MM.1S (cell line): Measurements from ENCODE around the gene SNX27.

Experiments used
- DNase-seq: peaks from one replicate; pipeline ENCODE4 v3.0.0-alpha.2; 2015
- H2AFZ ChIP-seq: fragments of 300-600 bp; sonication (generic); 2 replicates; pipeline ENCODE4 v1.6.0; 2016; ENCODE audit warnings: antibody characterized with exemption, low read length
- H3F3A ChIP-seq: fragments of 300-600 bp; sonication (generic); 2 replicates; pipeline ENCODE4 v1.6.1; 2016; ENCODE audit warnings: mild to moderate bottlenecking, antibody characterized with exemption, low read length, moderate library complexity, mixed read lengths; ENCODE audit not compliant: insufficient read depth
- H3K27ac ChIP-seq: fragments of 300-600 bp; sonication (generic); 2 replicates; pipeline ENCODE4 v1.5.1; 2016; ENCODE audit warnings: mild to moderate bottlenecking, low read length
- H3K27me3 ChIP-seq: fragments of 300-600 bp; sonication (generic); replicated peaks from 2 replicates; pipeline ENCODE4 v1.6.0; 2016; ENCODE audit warnings: low read length; ENCODE audit not compliant: insufficient read depth
- H3K36me3 ChIP-seq: fragments of 300-600 bp; sonication (generic); replicated peaks from 2 replicates; pipeline ENCODE4 v1.6.1; 2016; ENCODE audit warnings: mild to moderate bottlenecking, low read length, mixed read lengths; ENCODE audit not compliant: insufficient read depth
- H3K4me1 ChIP-seq: fragments of 300-600 bp; sonication (generic); 2 replicates; pipeline ENCODE4 v1.6.1; 2016; ENCODE audit warnings: low read length, mixed read lengths
- H3K4me2 ChIP-seq: fragments of 300-600 bp; sonication (generic); 2 replicates; pipeline ENCODE4 v1.6.0; 2016; ENCODE audit warnings: low read depth, low read length
- H3K4me3 ChIP-seq: fragments of 300-600 bp; sonication (generic); 2 replicates; pipeline ENCODE4 v1.5.1; 2016; ENCODE audit warnings: low read length, mixed read lengths
- H3K79me2 ChIP-seq: fragments of 300-600 bp; sonication (generic); 2 replicates; pipeline ENCODE4 v1.6.1; 2016; ENCODE audit warnings: mixed run types, low read length, mixed read lengths
- H3K9ac ChIP-seq: fragments of 300-600 bp; sonication (generic); 2 replicates; pipeline ENCODE4 v1.6.1; 2016; ENCODE audit warnings: low read length, mixed read lengths
- H3K9me2 ChIP-seq: fragments of 300-600 bp; sonication (generic); replicated peaks from 2 replicates; pipeline ENCODE4 v1.6.1; 2016; ENCODE audit warnings: mild to moderate bottlenecking, low read length, mixed read lengths; ENCODE audit not compliant: insufficient read depth
- H3K9me3 ChIP-seq: fragments of 300-600 bp; sonication (generic); replicated peaks from 2 replicates; pipeline ENCODE4 v1.6.1; 2016; ENCODE audit warnings: mild to moderate bottlenecking, low read length, mixed read lengths; ENCODE audit not compliant: insufficient read depth
- H4K20me1 ChIP-seq: fragments of 300-600 bp; sonication (generic); 2 replicates; pipeline ENCODE4 v1.6.1; 2016; ENCODE audit warnings: mild to moderate bottlenecking, low read length, moderate library complexity, mixed read lengths; ENCODE audit not compliant: insufficient read depth
- EZH2 ChIP-seq: fragments of 300-600 bp; sonication (generic); optimal IDR thresholded peaks from 2 replicates; pipeline ENCODE3; 2017; ENCODE audit warnings: low read depth, mild to moderate bottlenecking, antibody characterized with exemption, low read length, mixed read lengths
- EZH2phosphoT487 ChIP-seq: fragments of 300-600 bp; sonication (generic); IDR thresholded peaks from 2 replicates; pipeline ENCODE4 v1.6.1; 2018; ENCODE audit warnings: antibody characterized with exemption, low read length
- TF ChIP-seq, protein P1 (sequence below): fragments of 300-600 bp; sonication (generic); IDR thresholded peaks from 2 replicates; pipeline ENCODE4 v1.5.1; 2016; ENCODE audit warnings: antibody characterized with exemption, low read length, mixed read lengths

SNX27 gene

DNA sequence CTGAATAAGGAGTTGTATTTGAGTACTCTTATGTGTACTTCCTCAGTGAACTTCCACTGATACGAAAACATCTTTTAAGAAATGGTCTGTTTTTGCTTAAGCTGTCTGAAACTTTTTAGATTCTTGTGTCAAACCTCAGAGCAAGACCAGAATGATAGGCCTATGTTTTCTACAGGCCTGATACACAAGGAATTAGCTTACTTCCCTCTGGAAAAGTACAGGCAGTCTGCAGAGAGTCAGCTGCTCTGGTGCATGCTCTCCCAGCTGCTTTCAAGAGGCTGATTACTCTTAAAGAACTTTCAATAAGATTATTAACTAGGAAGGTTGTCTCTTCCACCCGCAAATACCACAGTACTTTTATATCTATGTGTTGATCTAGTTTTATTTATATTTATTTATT, 9.5 kb downstream of the SNX27 start:
- H3K4me2 ChIP-seq: no peak overlapping the region
- TF ChIP-seq, protein P1, sequence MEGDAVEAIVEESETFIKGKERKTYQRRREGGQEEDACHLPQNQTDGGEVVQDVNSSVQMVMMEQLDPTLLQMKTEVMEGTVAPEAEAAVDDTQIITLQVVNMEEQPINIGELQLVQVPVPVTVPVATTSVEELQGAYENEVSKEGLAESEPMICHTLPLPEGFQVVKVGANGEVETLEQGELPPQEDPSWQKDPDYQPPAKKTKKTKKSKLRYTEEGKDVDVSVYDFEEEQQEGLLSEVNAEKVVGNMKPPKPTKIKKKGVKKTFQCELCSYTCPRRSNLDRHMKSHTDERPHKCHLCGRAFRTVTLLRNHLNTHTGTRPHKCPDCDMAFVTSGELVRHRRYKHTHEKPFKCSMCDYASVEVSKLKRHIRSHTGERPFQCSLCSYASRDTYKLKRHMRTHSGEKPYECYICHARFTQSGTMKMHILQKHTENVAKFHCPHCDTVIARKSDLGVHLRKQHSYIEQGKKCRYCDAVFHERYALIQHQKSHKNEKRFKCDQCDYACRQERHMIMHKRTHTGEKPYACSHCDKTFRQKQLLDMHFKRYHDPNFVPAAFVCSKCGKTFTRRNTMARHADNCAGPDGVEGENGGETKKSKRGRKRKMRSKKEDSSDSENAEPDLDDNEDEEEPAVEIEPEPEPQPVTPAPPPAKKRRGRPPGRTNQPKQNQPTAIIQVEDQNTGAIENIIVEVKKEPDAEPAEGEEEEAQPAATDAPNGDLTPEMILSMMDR: no peak
- TF ChIP-seq EZH2: no peak
- no peak for TF ChIP-seq EZH2phosphoT487
- H3K9ac ChIP-seq: no peak overlapping the region
- no peak for DNase-seq
- H3K9me2 ChIP-seq: no peaks in the 10 kb centered on the region
- H2AFZ ChIP-seq: no peak overlapping the region
- H3K27ac ChIP-seq: no peak overlapping the region
- H3K4me1 ChIP-seq: peaks cover 9% of the 10 kb centered on the region
- no peaks in the 10 kb centered on the region for H3K9me3 ChIP-seq
- no peaks in the 10 kb centered on the region for H3F3A ChIP-seq
- H3K27me3 ChIP-seq: no peaks in the 10 kb centered on the region
- no peaks in the 10 kb centered on the region for H4K20me1 ChIP-seq
- H3K79me2 ChIP-seq: peaks cover 11% of the 10 kb centered on the region
- no peaks in the 10 kb centered on the region for H3K36me3 ChIP-seq
- H3K4me3 ChIP-seq: no peak overlapping the region

DNA sequence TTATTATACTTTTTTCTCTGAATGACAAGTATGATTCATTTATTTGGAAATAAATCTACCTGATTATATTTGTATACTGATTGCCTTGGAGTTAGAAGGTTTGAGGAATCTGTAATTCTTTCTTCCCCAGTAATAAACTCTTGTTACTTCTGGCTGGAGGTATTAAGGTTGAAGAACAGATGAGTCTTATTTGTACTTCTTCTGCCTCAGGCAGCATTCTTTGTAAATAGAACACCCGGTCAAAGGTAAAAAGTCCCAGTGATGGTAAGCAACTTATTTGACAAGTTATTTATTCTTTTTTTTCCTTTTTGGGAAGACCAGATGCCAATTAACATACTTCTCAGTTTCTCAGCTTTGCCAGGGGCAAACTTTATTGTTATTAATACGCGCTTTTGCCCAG, 12.9 kb downstream of the SNX27 start:
- Histone ChIP-seq H3K4me3 (no peak overlapping the region), H2AFZ (no peak overlapping the region), H3F3A (no peaks in the 10 kb centered on the region), H3K9ac (no peak overlapping the region), H3K4me2 (no peak overlapping the region), H3K27ac (no peak overlapping the region), H3K36me3 (no peaks in the 10 kb centered on the region), H3K27me3 (no peaks in the 10 kb centered on the region), H3K9me3 (no peaks in the 10 kb centered on the region), H3K9me2 (no peaks in the 10 kb centered on the region), H3K4me1 (peaks cover 5% of the 10 kb centered on the region), H4K20me1 (no peaks in the 10 kb centered on the region), H3K79me2 (peaks cover 11% of the 10 kb centered on the region)
- DNase-seq: no peak
- TF ChIP-seq EZH2phosphoT487: no peak

DNA sequence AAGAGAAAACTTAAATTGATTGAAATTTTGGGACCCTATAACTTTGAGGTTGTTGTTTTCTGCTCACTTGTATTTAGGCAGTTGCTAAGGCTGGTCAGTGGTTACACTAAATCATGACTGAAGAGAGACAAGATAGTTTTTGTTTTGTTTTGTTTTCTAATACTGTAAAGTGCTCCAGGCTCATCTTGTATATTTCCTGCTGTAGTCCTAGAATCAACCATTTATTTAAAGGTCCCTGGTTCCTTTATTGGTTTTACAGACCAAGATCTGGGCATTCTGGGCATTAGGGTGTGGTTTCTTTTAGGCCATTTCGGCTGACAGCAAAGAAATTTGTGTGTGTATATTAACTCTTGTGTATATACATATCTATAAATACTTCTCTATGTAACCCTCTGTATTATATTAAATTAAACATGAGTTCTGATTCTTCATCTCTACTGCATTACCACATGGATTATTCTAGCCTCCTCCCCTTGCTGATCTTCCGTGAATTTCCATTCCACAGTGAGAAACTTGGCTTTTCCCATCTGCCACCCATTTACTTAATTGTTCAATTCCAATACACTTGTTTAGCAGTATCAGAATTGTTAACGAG, 15.0 kb downstream of the SNX27 start:
- no peak overlapping the region for H2AFZ ChIP-seq
- H3K9me2 ChIP-seq: no peaks in the 10 kb centered on the region
- no peaks in the 10 kb centered on the region for H3K27me3 ChIP-seq
- no peak overlapping the region for H3K27ac ChIP-seq
- H3K9me3 ChIP-seq: no peaks in the 10 kb centered on the region
- TF ChIP-seq EZH2 (no peak), EZH2phosphoT487 (no peak)
- TF ChIP-seq, protein P1: no peak
- no peak overlapping the region for H3K9ac ChIP-seq
- no peak for DNase-seq
- H3K36me3 ChIP-seq: no peaks in the 10 kb centered on the region
- H3K4me1 ChIP-seq: no peaks in the 10 kb centered on the region
- H3K79me2 ChIP-seq: peaks cover 6% of the 10 kb centered on the region
- H3K4me3 ChIP-seq: no peak overlapping the region
- H3K4me2 ChIP-seq: no peak overlapping the region
- no peaks in the 10 kb centered on the region for H4K20me1 ChIP-seq
- no peaks in the 10 kb centered on the region for H3F3A ChIP-seq

DNA sequence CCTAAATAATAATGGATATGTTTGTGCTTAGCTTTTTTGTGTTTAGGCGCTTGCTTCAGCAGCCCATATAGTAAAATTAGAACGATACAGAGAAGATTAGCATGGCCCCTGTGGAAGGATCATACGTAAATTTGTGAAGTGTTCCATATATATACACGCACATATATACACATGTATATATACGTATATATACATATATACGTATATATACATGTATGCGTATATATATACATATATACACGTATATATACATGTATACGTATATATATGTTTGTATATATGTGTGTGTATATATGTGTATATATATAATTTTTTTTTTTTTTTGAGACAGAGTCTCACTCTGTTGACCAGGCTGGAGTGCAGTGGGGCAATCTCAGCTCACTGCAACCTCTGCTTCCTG, 17.4 kb downstream of the SNX27 start:
- no peak for DNase-seq
- Histone ChIP-seq H3K4me1 (no peaks in the 10 kb centered on the region), H4K20me1 (no peaks in the 10 kb centered on the region), H3F3A (no peaks in the 10 kb centered on the region), H3K9me3 (no peaks in the 10 kb centered on the region), H2AFZ (no peak overlapping the region), H3K4me2 (no peak overlapping the region), H3K4me3 (no peak overlapping the region), H3K9me2 (no peaks in the 10 kb centered on the region), H3K27ac (no peak overlapping the region), H3K27me3 (no peaks in the 10 kb centered on the region), H3K36me3 (no peaks in the 10 kb centered on the region), H3K79me2 (no peaks in the 10 kb centered on the region), H3K9ac (no peak overlapping the region)
- no peak for TF ChIP-seq EZH2phosphoT487
- TF ChIP-seq EZH2: no peak
- TF ChIP-seq, protein P1: no peak
